BLaER1 treated with 17β-estradiol and CSF1 and Interleukin-3, amounts not matched to agents 10 nM and 100 nM (cell line): ENCODE data around the gene NLRP9.

Experiments
- H3K27ac ChIP-seq, 11 experiments: shearing (Covaris generic); formaldehyde crosslinking; 2 replicates each; pipeline ENCODE4 v1.8.1; 2022
- H3K27me3 ChIP-seq, 11 experiments: shearing (Covaris generic); formaldehyde crosslinking; 2 replicates each; pipeline ENCODE4 v1.8.1; 2022
- H3K36me3 ChIP-seq, 11 experiments: shearing (Covaris generic); formaldehyde crosslinking; 2 replicates each; pipeline ENCODE4 v1.8.1; 2022
- H3K4me1 ChIP-seq, 10 experiments: shearing (Covaris generic); formaldehyde crosslinking; 2 replicates each; pipeline ENCODE4 v1.8.1; 2022
- H3K4me2 ChIP-seq, 11 experiments: shearing (Covaris generic); formaldehyde crosslinking; 2 replicates each; pipeline ENCODE4 v1.8.1; 2022
- H3K4me3 ChIP-seq, 10 experiments: shearing (Covaris generic); formaldehyde crosslinking; 2 replicates each; pipeline ENCODE4 v1.8.1; 2022
- H3K9ac ChIP-seq, 11 experiments: shearing (Covaris generic); formaldehyde crosslinking; 2 replicates each; pipeline ENCODE4 v1.8.1; 2022
- H3K9me3 ChIP-seq, 11 experiments: shearing (Covaris generic); formaldehyde crosslinking; replicated peaks in 1 of 11; 2 replicates each; pipeline ENCODE4 v1.8.1; 2022
- H4K20me1 ChIP-seq, 11 experiments: shearing (Covaris generic); formaldehyde crosslinking; 2 replicates each; pipeline ENCODE4 v1.8.1; 2022
- Cebpa-rat ChIP-seq, 11 experiments: shearing (Covaris generic); IDR thresholded peaks; 2 replicates each; pipeline ENCODE4 v1.8.1; 2022

NLRP9 gene

DNA sequence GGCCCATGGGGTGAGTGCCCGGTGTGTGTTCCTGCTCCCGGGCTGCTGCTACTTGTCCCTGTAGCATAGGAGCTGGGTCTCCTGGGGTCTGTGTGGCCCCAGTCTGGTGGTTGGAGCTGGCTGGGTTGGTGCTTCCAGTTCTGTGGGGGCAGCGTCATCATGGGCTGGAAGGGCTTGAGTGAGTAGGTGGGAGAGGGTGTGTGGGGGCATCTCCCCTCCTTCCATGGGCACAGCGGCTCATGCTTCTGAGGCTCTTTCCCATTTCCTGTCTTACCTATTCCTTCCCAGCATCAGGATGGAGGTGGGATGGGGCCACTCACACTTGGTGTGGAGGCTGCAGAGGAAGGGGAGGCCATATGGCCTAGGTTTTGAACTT, 71.2 kb downstream of the NLRP9 start:
- Histone ChIP-seq H4K20me1 (peaks cover 97 to 100% (median 99%) of the 10 kb centered on the region in 11 experiments), H3K27me3 (no peaks in the 10 kb centered on the region), H3K4me3 (no peak overlapping the region), H3K9me3 (no peaks in the 10 kb centered on the region), H3K4me2 (no peak overlapping the region), H3K36me3 (peaks cover 86 to 99% (median 96%) of the 10 kb centered on the region in 11 experiments), H3K27ac (no peak overlapping the region), H3K9ac (peak overlapping the region in 1 of 11 experiments; percentile 26; a peak in 1 of 22 replicates), H3K4me1 (peaks cover 15 to 31% (median 19%) of the 10 kb centered on the region in 10 experiments)
- no peak for TF ChIP-seq Cebpa-rat (IDR thresholded peaks at IDR 0.05)

DNA sequence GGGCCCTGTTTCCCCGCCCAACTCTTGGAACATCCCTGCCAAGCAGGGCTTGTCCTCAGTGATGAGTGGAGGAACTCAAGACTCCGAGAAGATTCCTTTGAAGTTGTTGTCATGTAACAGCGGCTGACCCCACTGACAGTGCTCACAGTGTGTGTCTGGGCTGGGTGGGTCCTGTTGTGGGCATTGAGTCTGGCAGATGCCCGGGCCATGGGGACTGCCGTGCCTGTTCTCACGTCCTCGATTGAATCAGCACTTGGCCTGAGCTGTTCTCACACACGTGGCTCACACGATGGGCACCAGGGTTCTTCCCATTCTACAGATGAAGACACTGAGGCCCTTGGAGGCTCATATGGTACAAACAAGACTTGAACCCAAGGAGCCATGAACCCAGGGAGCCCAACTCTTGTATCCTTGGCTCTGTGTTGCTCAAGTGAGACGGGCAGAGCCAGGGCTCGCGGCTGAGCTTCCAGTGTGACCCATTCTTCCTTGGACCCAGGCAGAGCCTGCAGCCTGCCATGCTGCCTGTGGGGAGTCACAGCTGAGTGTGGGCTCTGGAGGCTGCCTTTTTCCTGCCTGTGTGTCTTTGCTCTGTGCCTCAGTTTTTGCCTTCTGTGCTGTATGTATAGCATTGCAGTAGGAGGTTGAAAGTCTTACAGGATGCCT, 71.7 kb downstream of the NLRP9 start:
- Histone ChIP-seq H3K4me2 (no peak overlapping the region), H3K4me1 (peaks cover 15 to 31% (median 20%) of the 10 kb centered on the region in 10 experiments), H3K9me3 (no peaks in the 10 kb centered on the region), H3K27me3 (no peaks in the 10 kb centered on the region), H3K9ac (0 out of 22 replicates have a peak overlapping the region, but pooled peaks of 1 of the 11 experiments have one; percentile 26), H3K4me3 (no peak overlapping the region), H3K36me3 (peaks cover 91 to 99% (median 96%) of the 10 kb centered on the region in 11 experiments), H3K27ac (no peak overlapping the region; a peak in 1 of 22 replicates), H4K20me1 (peaks cover 97 to 100% (median 99%) of the 10 kb centered on the region in 11 experiments)
- TF ChIP-seq Cebpa-rat (IDR thresholded peaks at IDR 0.05): no peak

DNA sequence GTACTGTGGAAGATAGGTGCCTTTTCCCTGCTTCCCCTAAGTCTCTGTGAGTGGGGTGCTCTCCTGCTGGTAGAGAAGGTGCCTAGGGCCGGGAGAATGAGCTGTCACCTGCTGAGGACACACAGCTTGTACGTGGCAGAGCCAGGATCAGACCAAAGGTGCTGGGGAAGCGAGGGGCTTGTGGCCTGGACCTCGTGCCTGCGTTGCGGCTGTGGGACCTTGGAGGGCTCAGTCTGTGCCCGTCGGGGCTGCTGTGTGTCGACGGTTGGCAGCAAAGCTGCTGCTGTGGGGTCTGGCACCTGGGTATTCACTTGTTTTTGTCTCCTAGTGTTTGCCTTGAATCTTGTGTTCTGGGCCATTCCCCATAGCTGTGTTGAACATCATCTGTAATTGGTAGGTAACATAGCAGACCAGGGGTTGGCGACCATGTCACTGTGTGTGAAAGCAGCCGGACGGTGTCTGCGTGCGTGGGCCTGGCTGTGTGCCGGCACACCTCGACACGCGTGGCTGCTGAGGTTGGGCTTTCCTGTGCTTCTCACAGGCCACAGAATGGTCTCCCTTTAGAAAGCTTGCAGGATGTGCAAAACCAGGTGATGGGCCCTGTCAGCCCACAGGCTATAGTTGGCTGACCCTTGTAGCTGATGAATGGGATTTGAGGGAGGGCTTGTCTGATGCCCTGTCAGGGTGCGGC, 74.2 kb downstream of the NLRP9 start:
- Histone ChIP-seq H4K20me1 (peaks cover 96 to 100% (median 99%) of the 10 kb centered on the region in 11 experiments), H3K9me3 (no peaks in the 10 kb centered on the region)

DNA sequence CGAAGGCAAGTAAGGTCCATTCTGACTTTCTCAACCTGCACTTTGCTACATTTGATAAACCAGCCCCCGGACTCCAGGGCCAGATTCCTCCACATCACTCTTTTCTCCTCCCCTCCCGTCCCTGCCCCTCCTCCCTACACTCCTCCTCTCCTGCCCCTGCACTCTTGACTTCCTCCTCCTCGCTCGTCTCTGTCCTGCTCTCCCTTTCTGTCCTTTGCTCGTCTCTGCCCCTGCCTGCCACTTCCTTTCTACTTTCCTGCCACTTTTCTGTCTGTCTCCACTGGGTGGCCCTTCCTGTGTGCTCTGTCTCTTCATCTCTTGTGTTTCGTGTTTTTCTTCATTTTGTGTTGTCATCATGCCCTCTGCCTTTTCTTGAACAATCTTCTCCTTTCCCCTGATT, 76.4 kb downstream of the NLRP9 start:
- Histone ChIP-seq H3K4me2 (peak overlapping the region; percentile 55 to 100 (median 98); a peak in 18 of 22 replicates), H3K27ac (peak overlapping the region in 9 of 11 experiments; percentile 25 to 56 (median 45); a peak in 12 of 22 replicates), H4K20me1 (peaks cover 96 to 100% (median 99%) of the 10 kb centered on the region in 11 experiments), H3K4me1 (peaks cover 49 to 64% (median 53%) of the 10 kb centered on the region in 10 experiments), H3K36me3 (peaks cover 78 to 94% (median 89%) of the 10 kb centered on the region in 11 experiments), H3K9me3 (no peaks in the 10 kb centered on the region), H3K9ac (peak overlapping the region; percentile 8 to 100 (median 69); a peak in 13 of 22 replicates), H3K4me3 (0 out of 20 replicates have a peak overlapping the region, but pooled peaks of 1 of the 10 experiments have one; percentile 17), H3K27me3 (no peaks in the 10 kb centered on the region)
- TF ChIP-seq Cebpa-rat (IDR thresholded peaks at IDR 0.05): no peak

More for the DNA sequence above, 74.2 kb downstream of the NLRP9 start:
- Histone ChIP-seq H3K27me3 (no peaks in the 10 kb centered on the region), H3K27ac (no peak overlapping the region), H3K4me3 (no peak overlapping the region), H3K4me1 (peaks cover 28 to 42% (median 31%) of the 10 kb centered on the region in 10 experiments), H3K4me2 (no peak overlapping the region), H3K36me3 (peaks cover 90 to 99% (median 98%) of the 10 kb centered on the region in 11 experiments), H3K9ac (peak overlapping the region in 1 of 11 experiments; percentile 1; a peak in 1 of 22 replicates)
- TF ChIP-seq Cebpa-rat (IDR thresholded peaks at IDR 0.05): no peak

DNA sequence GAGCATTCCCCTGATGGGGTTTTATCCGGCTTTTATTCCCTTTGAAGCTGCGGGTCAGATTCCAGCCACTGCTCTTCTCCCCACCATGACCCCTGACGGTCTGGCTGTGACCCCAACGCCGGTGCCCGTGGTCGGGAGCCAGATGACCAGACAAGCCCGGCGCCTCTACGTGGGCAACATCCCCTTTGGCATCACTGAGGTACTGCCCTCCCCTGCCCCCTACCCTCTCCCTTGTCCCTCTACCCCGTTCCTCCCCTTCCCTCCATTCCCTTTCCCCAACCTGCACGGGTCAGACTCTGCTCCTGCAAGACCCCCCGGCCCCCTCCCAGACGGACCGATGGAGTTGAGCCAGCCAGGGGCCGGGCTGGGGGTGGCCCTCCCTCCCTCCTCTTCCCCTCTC, 77.2 kb downstream of the NLRP9 start:
- Histone ChIP-seq H3K4me3 (0 out of 20 replicates have a peak overlapping the region, but pooled peaks of 1 of the 10 experiments have one; percentile 19), H4K20me1 (peaks cover 96 to 100% (median 99%) of the 10 kb centered on the region in 11 experiments), H3K27me3 (no peaks in the 10 kb centered on the region), H3K27ac (peak overlapping the region in 7 of 11 experiments; percentile 25 to 56 (median 48); a peak in 10 of 22 replicates), H3K36me3 (peaks cover 72 to 94% (median 89%) of the 10 kb centered on the region in 11 experiments), H3K9ac (peak overlapping the region; percentile 15 to 100 (median 66); a peak in 19 of 22 replicates), H3K4me2 (peak overlapping the region; percentile 55 to 100 (median 98)), H3K9me3 (no peaks in the 10 kb centered on the region), H3K4me1 (peaks cover 54 to 69% (median 58%) of the 10 kb centered on the region in 10 experiments)
- TF ChIP-seq Cebpa-rat (IDR thresholded peaks at IDR 0.05): no peak

DNA sequence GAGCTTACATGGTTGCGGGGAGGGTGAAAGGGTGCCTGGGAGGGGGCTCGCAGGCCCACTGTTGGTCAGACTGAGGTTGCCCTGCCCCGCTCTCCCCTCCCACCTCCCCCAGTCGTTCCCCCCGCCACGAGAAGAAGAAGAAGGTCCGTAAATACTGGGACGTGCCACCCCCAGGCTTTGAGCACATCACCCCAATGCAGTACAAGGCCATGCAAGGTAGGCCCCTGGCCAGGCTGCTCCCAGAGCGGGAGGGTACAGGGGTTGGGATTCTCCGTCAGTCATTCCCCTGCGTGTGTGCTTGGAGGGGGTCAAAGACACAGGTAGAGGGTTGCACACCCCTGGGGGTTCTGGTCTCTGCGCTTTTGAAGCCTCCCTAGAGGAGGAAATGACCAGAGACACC, 77.8 kb downstream of the NLRP9 start:
- H3K4me1 ChIP-seq: peaks cover 54 to 69% (median 58%) of the 10 kb centered on the region in 10 experiments
- peaks cover 66 to 92% (median 87%) of the 10 kb centered on the region in 11 experiments for H3K36me3 ChIP-seq
- peak overlapping the region; percentile 35 to 100 (median 100); a peak in 17 of 22 replicates for H3K9ac ChIP-seq
- H3K4me3 ChIP-seq: no peak overlapping the region
- peak overlapping the region in 7 of 11 experiments; percentile 44 to 71 (median 54); a peak in 11 of 22 replicates for H3K27ac ChIP-seq
- H4K20me1 ChIP-seq: peaks cover 94 to 100% (median 99%) of the 10 kb centered on the region in 11 experiments
- H3K27me3 ChIP-seq: no peaks in the 10 kb centered on the region
- peak overlapping the region; percentile 92 to 100 (median 98); a peak in 21 of 22 replicates for H3K4me2 ChIP-seq
- H3K9me3 ChIP-seq: no peaks in the 10 kb centered on the region
- no peak for TF ChIP-seq Cebpa-rat (IDR thresholded peaks at IDR 0.05)

DNA sequence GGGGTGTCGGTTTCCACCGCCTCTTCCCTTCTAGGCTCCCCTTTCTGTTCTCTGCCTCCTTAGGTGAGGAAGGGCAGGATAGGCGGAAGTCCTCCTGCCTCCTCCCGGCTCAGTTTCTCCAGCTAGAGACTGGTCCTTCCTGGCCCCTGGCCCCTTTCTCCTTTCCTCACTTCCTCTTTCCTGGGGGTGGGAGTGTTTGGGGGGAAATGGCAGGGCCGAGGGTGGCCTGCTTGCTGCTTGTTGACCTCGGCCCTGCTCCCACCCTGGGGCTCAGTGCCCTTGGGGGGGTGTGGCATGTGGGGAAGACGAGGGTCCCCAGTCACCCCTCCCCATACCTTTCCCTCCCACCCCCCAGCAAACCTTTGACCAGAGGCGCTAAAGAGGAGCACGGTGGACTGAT, 78.4 kb downstream of the NLRP9 start:
- Histone ChIP-seq H3K4me1 (peaks cover 54 to 69% (median 58%) of the 10 kb centered on the region in 10 experiments), H3K36me3 (peaks cover 60 to 87% (median 83%) of the 10 kb centered on the region in 11 experiments), H3K9ac (peak overlapping the region; percentile 61 to 100 (median 100); a peak in 21 of 22 replicates), H4K20me1 (peaks cover 90 to 96% (median 93%) of the 10 kb centered on the region in 11 experiments), H3K27me3 (no peaks in the 10 kb centered on the region), H3K4me2 (peak overlapping the region; percentile 92 to 100 (median 98)), H3K9me3 (no peaks in the 10 kb centered on the region), H3K27ac (peak overlapping the region in 10 of 11 experiments; percentile 25 to 71 (median 58); a peak in 17 of 22 replicates), H3K4me3 (peak overlapping the region in 5 of 10 experiments; percentile 60 to 90 (median 85); a peak in 4 of 20 replicates)
- TF ChIP-seq Cebpa-rat (IDR thresholded peaks at IDR 0.05): no peak

DNA sequence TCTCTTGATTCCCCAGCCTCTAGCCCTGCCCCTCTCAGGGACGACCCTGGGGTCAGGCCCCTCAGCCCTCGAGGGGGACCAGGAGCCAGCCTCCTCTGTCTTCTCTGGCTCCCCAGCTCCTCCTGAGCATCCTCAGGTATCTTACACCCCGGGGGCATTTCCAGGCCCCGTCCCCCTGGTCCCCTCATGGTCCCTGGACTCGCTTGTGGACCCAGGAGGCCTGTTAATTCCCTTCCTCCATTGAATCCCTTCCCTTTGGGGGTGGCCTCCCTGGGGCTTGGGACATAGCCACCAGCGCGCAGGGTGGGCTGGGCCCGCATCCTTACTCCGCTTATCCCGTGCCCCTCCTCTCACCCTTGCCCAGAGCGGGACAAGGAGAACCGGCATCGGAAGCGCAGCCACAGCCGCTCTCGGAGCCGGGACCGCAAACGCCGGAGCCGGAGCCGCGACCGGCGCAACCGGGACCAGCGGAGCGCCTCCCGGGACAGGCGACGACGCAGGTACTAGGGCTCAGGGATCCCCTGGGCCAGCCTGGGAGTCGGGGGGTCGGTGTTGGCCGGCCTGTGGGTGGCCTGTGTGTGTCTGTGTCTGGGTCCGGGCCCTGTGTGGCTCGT, 79.2 kb downstream of the NLRP9 start:
- Histone ChIP-seq H3K4me2 (peak overlapping the region; percentile 92 to 100 (median 98)), H4K20me1 (peaks cover 81 to 87% (median 84%) of the 10 kb centered on the region in 11 experiments)

More for the DNA sequence above, 79.2 kb downstream of the NLRP9 start:
- Histone ChIP-seq H3K9ac (peak overlapping the region; percentile 61 to 100 (median 100); a peak in 21 of 22 replicates), H3K27me3 (no peaks in the 10 kb centered on the region), H3K4me3 (peak overlapping the region; percentile 19 to 98 (median 84); a peak in 17 of 20 replicates), H3K36me3 (peaks cover 52 to 79% (median 74%) of the 10 kb centered on the region in 11 experiments), H3K9me3 (no peaks in the 10 kb centered on the region), H3K27ac (peak overlapping the region in 10 of 11 experiments; percentile 38 to 71 (median 58); a peak in 16 of 22 replicates), H3K4me1 (peaks cover 54 to 69% (median 58%) of the 10 kb centered on the region in 10 experiments)
- TF ChIP-seq Cebpa-rat (IDR thresholded peaks at IDR 0.05): no peak
